Chondrocyte (in vitro differentiated cells): ENCODE measurements around the gene PTPRN2. TPM values are rescaled to one million over a fixed set of nuclear protein-coding genes. Genes with fewer than 3 reads are reported as not detected.

Experiments used
- DNase-seq: peaks from one replicate; pipeline ENCODE4 v3.0.0; 2021; ENCODE audit warnings: mixed read lengths, low spot score
- H3K27ac Mint-ChIP-seq: one replicate; pipeline ENCODE4 v1.8.0; 2021; ENCODE audit warnings: mild to moderate bottlenecking, moderate library complexity, mixed read lengths; ENCODE audit not compliant: unreplicated experiment
- H3K27me3 Mint-ChIP-seq: 2 replicates; pipeline ENCODE4 v1.8.0; 2021; ENCODE audit warnings: low read depth, mixed read lengths
- H3K36me3 Mint-ChIP-seq: 2 replicates; pipeline ENCODE4 v1.8.0; 2021; ENCODE audit warnings: low read depth, mixed read lengths
- H3K4me1 Mint-ChIP-seq: 2 replicates; pipeline ENCODE4 v1.8.0; 2021; ENCODE audit warnings: low read depth, mild to moderate bottlenecking, mixed read lengths
- H3K4me3 Mint-ChIP-seq: one replicate; pipeline ENCODE4 v1.8.0; 2021; ENCODE audit warnings: mild to moderate bottlenecking, moderate library complexity, mixed read lengths; ENCODE audit not compliant: unreplicated experiment
- H3K9me3 Mint-ChIP-seq: 2 replicates; pipeline ENCODE4 v1.8.0; 2021; ENCODE audit warnings: low read depth, mixed read lengths
- total RNA-seq: library from RNA; stranded (reverse); gene quantifications from 3 replicates; pipeline ENCODE4 v1.2.1, GENCODE V29; 2021
- TF ChIP-seq, protein P1 (sequence below): fragments of 200-600 bp; sonication (generic); IDR thresholded peaks from 2 replicates; pipeline ENCODE4 v1.5.0; 2021; ENCODE audit warnings: antibody characterized with exemption, mild to moderate bottlenecking, moderate library complexity

Gene PTPRN2
- total RNA-seq, 1 donor from 2014 or later: 0.30 TPM

DNA sequence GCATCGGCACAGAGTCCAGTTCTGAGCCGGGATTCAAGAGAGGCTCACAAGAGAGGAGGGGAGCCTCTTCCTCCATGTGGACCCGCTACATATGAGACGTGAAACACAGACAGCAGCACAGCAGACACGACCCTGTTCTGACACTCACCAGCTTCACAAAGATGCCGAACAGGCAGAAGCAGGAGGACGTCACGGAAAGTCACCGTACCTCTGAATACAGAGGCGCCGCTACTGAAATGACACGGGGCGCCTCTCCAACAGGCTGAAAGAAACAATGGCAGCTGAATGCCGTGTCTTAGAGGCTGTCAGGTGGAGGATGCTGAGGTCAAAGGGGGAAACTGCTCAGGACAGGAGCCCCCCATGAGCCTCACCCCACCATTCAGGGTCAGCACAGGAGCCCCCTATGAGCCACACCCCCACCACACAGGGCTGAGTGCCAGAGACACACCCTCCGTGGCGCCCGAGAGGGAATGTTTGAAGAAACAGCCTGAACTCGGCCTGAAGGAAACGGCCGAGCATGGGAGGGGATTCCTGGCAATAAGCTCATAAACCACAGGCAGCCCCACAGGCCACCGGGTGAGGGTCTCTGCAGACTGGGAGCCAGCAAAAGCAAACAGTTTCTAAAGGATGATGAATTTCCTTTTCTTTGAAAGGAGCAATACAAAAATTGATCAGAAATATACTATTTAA lies 510.3 kb downstream of the PTPRN2 start:
- peaks cover 2% of the 10 kb centered on the region for H3K36me3 Mint-ChIP-seq
- DNase-seq: peak; percentile 43
- H3K4me1 Mint-ChIP-seq: no peaks in the 10 kb centered on the region
- TF ChIP-seq, protein P1, sequence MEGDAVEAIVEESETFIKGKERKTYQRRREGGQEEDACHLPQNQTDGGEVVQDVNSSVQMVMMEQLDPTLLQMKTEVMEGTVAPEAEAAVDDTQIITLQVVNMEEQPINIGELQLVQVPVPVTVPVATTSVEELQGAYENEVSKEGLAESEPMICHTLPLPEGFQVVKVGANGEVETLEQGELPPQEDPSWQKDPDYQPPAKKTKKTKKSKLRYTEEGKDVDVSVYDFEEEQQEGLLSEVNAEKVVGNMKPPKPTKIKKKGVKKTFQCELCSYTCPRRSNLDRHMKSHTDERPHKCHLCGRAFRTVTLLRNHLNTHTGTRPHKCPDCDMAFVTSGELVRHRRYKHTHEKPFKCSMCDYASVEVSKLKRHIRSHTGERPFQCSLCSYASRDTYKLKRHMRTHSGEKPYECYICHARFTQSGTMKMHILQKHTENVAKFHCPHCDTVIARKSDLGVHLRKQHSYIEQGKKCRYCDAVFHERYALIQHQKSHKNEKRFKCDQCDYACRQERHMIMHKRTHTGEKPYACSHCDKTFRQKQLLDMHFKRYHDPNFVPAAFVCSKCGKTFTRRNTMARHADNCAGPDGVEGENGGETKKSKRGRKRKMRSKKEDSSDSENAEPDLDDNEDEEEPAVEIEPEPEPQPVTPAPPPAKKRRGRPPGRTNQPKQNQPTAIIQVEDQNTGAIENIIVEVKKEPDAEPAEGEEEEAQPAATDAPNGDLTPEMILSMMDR: no peak
- H3K9me3 Mint-ChIP-seq: peaks cover 11% of the 10 kb centered on the region
- H3K27me3 Mint-ChIP-seq: no peaks in the 10 kb centered on the region
- no peak overlapping the region for H3K27ac Mint-ChIP-seq
- H3K4me3 Mint-ChIP-seq: no peak overlapping the region

DNA sequence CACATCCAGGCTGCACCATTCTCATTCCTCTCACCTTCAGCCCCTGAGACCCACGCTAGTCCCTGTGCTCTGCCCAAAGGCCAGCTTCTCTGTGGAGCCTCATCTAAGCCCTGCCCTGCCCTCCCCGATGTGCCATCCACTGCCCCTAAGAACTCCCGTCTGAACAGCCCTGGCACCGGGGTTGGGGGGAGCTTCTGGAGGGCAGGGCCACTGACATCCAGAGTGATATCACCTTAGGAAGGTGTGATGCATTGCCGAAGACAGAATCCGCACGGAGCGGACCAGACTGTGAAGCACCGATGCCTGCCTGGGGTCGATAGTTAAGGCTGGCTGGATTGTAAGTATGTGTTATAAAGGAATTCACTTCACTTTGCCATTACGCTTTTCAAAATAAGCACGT lies 511.0 kb downstream of the PTPRN2 start:
- peaks cover 11% of the 10 kb centered on the region for H3K9me3 Mint-ChIP-seq
- H3K4me1 Mint-ChIP-seq: no peaks in the 10 kb centered on the region
- no peaks in the 10 kb centered on the region for H3K27me3 Mint-ChIP-seq
- no peak overlapping the region for H3K4me3 Mint-ChIP-seq
- TF ChIP-seq, protein P1: no peak
- H3K36me3 Mint-ChIP-seq: peaks cover 2% of the 10 kb centered on the region
- no peak overlapping the region for H3K27ac Mint-ChIP-seq
- peak; percentile 64 for DNase-seq

DNA sequence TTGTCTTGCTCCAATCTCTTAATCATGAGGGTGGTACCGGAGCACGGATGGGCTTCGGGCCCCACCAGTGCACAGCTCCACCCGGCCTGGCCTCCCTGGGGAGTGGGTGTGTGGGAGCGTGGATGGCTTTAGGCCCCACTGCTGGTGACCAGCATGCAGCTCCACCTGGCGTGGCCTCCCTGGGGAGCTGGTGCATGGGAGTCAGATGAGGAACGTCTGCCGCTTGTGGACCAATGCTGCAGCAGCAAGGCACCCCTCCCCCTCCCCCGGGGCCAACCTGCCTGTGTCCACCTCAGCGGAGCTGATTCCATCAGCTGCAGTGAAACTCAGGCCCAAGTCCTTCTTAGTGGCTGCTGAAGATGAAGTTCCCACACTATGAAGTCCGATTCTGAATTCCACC lies 511.4 kb downstream of the PTPRN2 start:
- no peaks in the 10 kb centered on the region for H3K4me1 Mint-ChIP-seq
- TF ChIP-seq, protein P1: no peak
- H3K4me3 Mint-ChIP-seq: no peak overlapping the region
- H3K36me3 Mint-ChIP-seq: peaks cover 2% of the 10 kb centered on the region
- DNase-seq: peak; percentile 83
- H3K27me3 Mint-ChIP-seq: no peaks in the 10 kb centered on the region
- H3K9me3 Mint-ChIP-seq: peaks cover 11% of the 10 kb centered on the region
- H3K27ac Mint-ChIP-seq: no peak overlapping the region

DNA sequence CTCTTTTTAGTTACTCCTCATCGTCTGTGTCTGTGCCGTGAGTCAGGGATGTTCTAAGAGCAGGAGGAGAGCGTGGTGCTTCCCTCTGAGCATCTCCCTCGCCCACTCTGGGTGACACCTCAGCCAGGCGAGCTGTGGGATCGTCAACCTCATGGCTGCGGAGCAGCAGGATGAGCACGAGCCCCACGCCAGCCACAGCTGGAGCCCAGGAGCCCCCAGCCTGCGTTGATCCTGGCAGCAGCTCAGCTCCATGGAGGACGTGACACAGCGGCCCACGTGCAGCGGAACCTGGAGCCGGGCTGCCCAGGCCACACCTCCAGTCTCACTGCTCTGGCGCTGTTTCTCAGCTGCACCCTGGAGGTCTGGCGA lies 512.0 kb downstream of the PTPRN2 start:
- Mint-ChIP-seq H3K27me3 (no peaks in the 10 kb centered on the region), H3K9me3 (peaks cover 11% of the 10 kb centered on the region), H3K4me1 (no peaks in the 10 kb centered on the region), H3K36me3 (peaks cover 2% of the 10 kb centered on the region), H3K4me3 (no peak overlapping the region), H3K27ac (no peak overlapping the region)
- TF ChIP-seq, protein P1: no peak
- DNase-seq: peak; percentile 92

DNA sequence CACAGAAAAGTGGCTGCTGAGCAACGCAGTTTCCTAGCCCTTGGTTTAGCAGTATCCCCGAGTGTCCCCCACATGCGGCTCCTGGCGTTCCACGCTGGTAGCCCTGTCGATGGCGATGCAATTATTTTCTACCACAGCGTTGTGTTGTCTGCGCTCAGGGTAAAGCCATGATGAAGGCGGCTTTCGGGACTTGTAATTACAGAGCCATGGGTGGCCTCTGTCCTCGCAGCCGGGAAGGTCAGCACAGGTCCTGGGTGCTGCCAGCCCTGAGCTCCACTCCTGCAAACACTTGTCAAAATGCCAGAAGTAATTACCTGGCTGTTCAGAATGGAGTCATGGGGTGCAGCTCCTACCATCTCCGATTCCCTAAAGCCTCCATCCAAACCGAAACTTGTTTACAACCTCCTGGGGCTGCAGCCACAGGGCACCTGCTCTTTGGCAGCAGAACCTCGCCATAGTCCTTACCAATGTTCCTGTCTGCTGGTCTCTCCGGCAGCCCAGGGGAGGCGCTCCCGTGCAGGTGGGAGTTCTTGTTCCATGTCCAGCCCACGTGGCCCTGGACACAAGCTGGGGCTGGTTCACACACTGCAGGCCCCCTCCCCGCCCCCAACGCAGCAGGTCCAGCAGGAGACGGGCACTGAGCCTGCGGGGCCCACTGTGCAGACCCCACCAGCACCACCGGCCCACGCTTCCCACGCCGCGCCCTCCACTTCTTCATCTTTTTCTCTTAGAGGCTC lies 512.6 kb downstream of the PTPRN2 start:
- Mint-ChIP-seq H3K4me1 (no peaks in the 10 kb centered on the region), H3K36me3 (peaks cover 2% of the 10 kb centered on the region), H3K9me3 (peaks cover 11% of the 10 kb centered on the region), H3K27ac (no peak overlapping the region), H3K4me3 (no peak overlapping the region), H3K27me3 (no peaks in the 10 kb centered on the region)
- TF ChIP-seq, protein P1: no peak
- peak; percentile 88 for DNase-seq
